ENCODE measurements around the gene YAP1.

YAP1 gene

GRCh38 chr11:102280245-102280833, 170.1 kb downstream of the YAP1 start:
- TF ChIP-seq, protein P1, sequence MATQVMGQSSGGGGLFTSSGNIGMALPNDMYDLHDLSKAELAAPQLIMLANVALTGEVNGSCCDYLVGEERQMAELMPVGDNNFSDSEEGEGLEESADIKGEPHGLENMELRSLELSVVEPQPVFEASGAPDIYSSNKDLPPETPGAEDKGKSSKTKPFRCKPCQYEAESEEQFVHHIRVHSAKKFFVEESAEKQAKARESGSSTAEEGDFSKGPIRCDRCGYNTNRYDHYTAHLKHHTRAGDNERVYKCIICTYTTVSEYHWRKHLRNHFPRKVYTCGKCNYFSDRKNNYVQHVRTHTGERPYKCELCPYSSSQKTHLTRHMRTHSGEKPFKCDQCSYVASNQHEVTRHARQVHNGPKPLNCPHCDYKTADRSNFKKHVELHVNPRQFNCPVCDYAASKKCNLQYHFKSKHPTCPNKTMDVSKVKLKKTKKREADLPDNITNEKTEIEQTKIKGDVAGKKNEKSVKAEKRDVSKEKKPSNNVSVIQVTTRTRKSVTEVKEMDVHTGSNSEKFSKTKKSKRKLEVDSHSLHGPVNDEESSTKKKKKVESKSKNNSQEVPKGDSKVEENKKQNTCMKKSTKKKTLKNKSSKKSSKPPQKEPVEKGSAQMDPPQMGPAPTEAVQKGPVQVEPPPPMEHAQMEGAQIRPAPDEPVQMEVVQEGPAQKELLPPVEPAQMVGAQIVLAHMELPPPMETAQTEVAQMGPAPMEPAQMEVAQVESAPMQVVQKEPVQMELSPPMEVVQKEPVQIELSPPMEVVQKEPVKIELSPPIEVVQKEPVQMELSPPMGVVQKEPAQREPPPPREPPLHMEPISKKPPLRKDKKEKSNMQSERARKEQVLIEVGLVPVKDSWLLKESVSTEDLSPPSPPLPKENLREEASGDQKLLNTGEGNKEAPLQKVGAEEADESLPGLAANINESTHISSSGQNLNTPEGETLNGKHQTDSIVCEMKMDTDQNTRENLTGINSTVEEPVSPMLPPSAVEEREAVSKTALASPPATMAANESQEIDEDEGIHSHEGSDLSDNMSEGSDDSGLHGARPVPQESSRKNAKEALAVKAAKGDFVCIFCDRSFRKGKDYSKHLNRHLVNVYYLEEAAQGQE (IDR thresholded peaks at IDR 0.05; ENCODE audit: insufficient read depth in 1 of 2, low read depth in 2 of 2, low read length in 2 of 2), result no peak
